GM23338 (cell line): ENCODE measurements around the gene PPM1F.

Experiments used
- CREB1 ChIP-seq: fragments of 250-450 bp; sonication (Bioruptor Pico); IDR thresholded peaks from 2 replicates; pipeline ENCODE4 v1.5.0; 2020; ENCODE audit warnings: low read depth, mild to moderate bottlenecking, moderate library complexity
- CTCF ChIP-seq, 2 experiments: fragments of 200-600 bp in 1 of 2; sonication (generic) in 1 of 2; conservative IDR thresholded peaks; 2 replicates each; pipeline versions ENCODE4 v1.5.1 to v1.6.1; 2016 to 2017; ENCODE audit warnings: antibody characterized with exemption in 2 of 2, low read depth in 2 of 2, mild to moderate bottlenecking in 2 of 2, moderate library complexity in 1 of 2
- ETS1 ChIP-seq: IDR thresholded peaks from 2 replicates; pipeline ENCODE4 v1.6.1; 2016; ENCODE audit warnings: antibody characterized with exemption
- EZH2 ChIP-seq: fragments of 200-600 bp; sonication (generic); IDR thresholded peaks from one replicate; pipeline ENCODE4 v1.8.0; 2017; ENCODE audit warnings: antibody characterized with exemption, mild to moderate bottlenecking, low read depth; ENCODE audit not compliant: unreplicated experiment
- EZH2phosphoT487 ChIP-seq: fragments of 200-600 bp; sonication (generic); IDR thresholded peaks from one replicate; pipeline ENCODE4 v1.8.1; 2018; ENCODE audit warnings: antibody characterized with exemption; ENCODE audit not compliant: unreplicated experiment
- JUNB ChIP-seq: IDR thresholded peaks from one replicate; pipeline ENCODE4 v1.6.1; 2016; ENCODE audit warnings: antibody characterized with exemption; ENCODE audit not compliant: unreplicated experiment
- NANOG ChIP-seq: IDR thresholded peaks from 2 replicates; pipeline ENCODE4 v1.6.1; 2016; ENCODE audit warnings: antibody characterized with exemption, borderline replicate concordance
- POLR2AphosphoS5 ChIP-seq: IDR thresholded peaks from 2 replicates; pipeline ENCODE4 v1.6.1; 2016; ENCODE audit warnings: antibody characterized with exemption, low read depth
- REST ChIP-seq: IDR thresholded peaks from one replicate; pipeline ENCODE4 v1.6.1; 2018; ENCODE audit warnings: antibody characterized with exemption; ENCODE audit not compliant: unreplicated experiment
- ZNF114 ChIP-seq: fragments of 250-450 bp; sonication (Bioruptor Pico); IDR thresholded peaks from 2 replicates; pipeline ENCODE4 v1.5.0; 2020; ENCODE audit warnings: mild to moderate bottlenecking, moderate library complexity

- TF ChIP-seq NANOG: no peak
- TF ChIP-seq POLR2AphosphoS5: peak; percentile 87
- no peak for TF ChIP-seq CTCF (conservative IDR thresholded peaks at IDR 0.05; ENCODE audit: low read depth in 2 of 2)
- peak; percentile 48; the same call in 1 of the 2 replicates for TF ChIP-seq CREB1 (CRISPR knock-in tag)
- no peak for TF ChIP-seq JUNB
- no peak for TF ChIP-seq EZH2phosphoT487
- TF ChIP-seq EZH2: no peak
- TF ChIP-seq ETS1: peak; percentile 68
- TF ChIP-seq REST: peak; percentile 14
- no peak for TF ChIP-seq ZNF114 (CRISPR knock-in tag)
Measured at GRCh38 chr22:21982338-21982965, 29.8 kb upstream of the PPM1F start, which contains the start of gene TOP3B.
